22Rv1 (cell line): ENCODE data around the gene CPS1.

Experiments used
- CTCF ChIP-seq: fragments of 450-650 bp; IDR thresholded peaks from 2 replicates; pipeline ENCODE4 v1.5.1; 2017; ENCODE audit warnings: mild to moderate bottlenecking
- ZFX ChIP-seq: fragments of 450-650 bp; IDR thresholded peaks from 2 replicates; pipeline ENCODE4 v1.6.1; 2017; ENCODE audit warnings: antibody characterized with exemption, borderline replicate concordance

- TF ChIP-seq ZFX (no peak), CTCF (no peak)
Measured at GRCh38 chr2:210592726-210593125, 36.3 kb downstream of the CPS1 start.
